ENCODE data around the gene ANKRD39. TPM values are rescaled to one million over a fixed set of nuclear protein-coding genes. Genes with fewer than 3 reads are reported as not detected.

ANKRD39 gene
- total RNA-seq, 4 donors from 2014 or later, result 5.8 to 17.3 (median 15.4) TPM

GRCh38 chr2:96859681-96860064, 1.9 kb upstream of the ANKRD39 start:
- Histone ChIP-seq H3K36me3 (peaks cover 0 to 36% (median 0%) of the 10 kb centered on the region in 3 donors), H3K9me3 (no peaks in the 10 kb centered on the region), H3K27me3 (no peaks in the 10 kb centered on the region), H3K4me3 (no peak overlapping the region), H3K4me1 (peaks cover 0 to 41% (median 7%) of the 10 kb centered on the region in 4 donors), H3K27ac (peak overlapping the region in 2 of 4 donors; percentile 84 to 93)
- no peak for TF ChIP-seq POLR2A (IDR thresholded peaks at IDR 0.05)
- TF ChIP-seq CTCF (IDR thresholded peaks at IDR 0.05), result no peak
- no peak for DNase-seq

GRCh38 chr2:96859099-96859649, 1.4 kb upstream of the ANKRD39 start:
- TF ChIP-seq CTCF (IDR thresholded peaks at IDR 0.05) (no peak), POLR2A (IDR thresholded peaks at IDR 0.05) (no peak)

GRCh38 chr2:96856776-96857666, 795 bp downstream of the ANKRD39 start:
- DNase-seq, result peak in 2 of 3 donors; percentile 68 to 71
- Histone ChIP-seq H3K4me1 (peaks cover 0 to 41% (median 7%) of the 10 kb centered on the region in 4 donors), H3K27ac (peak overlapping the region; percentile 81 to 93 (median 86)), H3K27me3 (no peaks in the 10 kb centered on the region), H3K36me3 (peaks cover 0 to 34% (median 0%) of the 10 kb centered on the region in 3 donors), H3K9me3 (no peaks in the 10 kb centered on the region), H3K4me3 (peak overlapping the region; percentile 67 to 91 (median 79))
- no peak for TF ChIP-seq POLR2A (IDR thresholded peaks at IDR 0.05)
- TF ChIP-seq CTCF (IDR thresholded peaks at IDR 0.05), result no peak

More at GRCh38 chr2:96859099-96859649, 1.4 kb upstream of the ANKRD39 start:
- Histone ChIP-seq H3K4me1 (peaks cover 0 to 41% (median 7%) of the 10 kb centered on the region in 4 donors), H3K27ac (peak overlapping the region; percentile 59 to 93 (median 82)), H3K9me3 (no peaks in the 10 kb centered on the region), H3K36me3 (peaks cover 0 to 31% (median 0%) of the 10 kb centered on the region in 3 donors), H3K27me3 (no peaks in the 10 kb centered on the region), H3K4me3 (no peak overlapping the region)
- DNase-seq, result peak in 1 of 3 donors; percentile 55

GRCh38 chr2:96853321-96853720, 4.5 kb downstream of the ANKRD39 start:
- H3K27me3 ChIP-seq, result no peaks in the 10 kb centered on the region
- peaks cover 0 to 53% (median 0%) of the 10 kb centered on the region in 3 donors for H3K36me3 ChIP-seq
- no peak overlapping the region for H3K27ac ChIP-seq
- H3K4me3 ChIP-seq, result no peak overlapping the region
- H3K4me1 ChIP-seq, result peaks cover 0 to 12% (median 5%) of the 10 kb centered on the region in 4 donors
- TF ChIP-seq CTCF (IDR thresholded peaks at IDR 0.05), result no peak
- TF ChIP-seq POLR2A (IDR thresholded peaks at IDR 0.05), result no peak
- H3K9me3 ChIP-seq, result no peaks in the 10 kb centered on the region
- no peak for DNase-seq

- TF ChIP-seq POLR2A (IDR thresholded peaks at IDR 0.05) (no peak), CTCF (IDR thresholded peaks at IDR 0.05) (no peak)
- H3K4me1 ChIP-seq, result peaks cover 0 to 12% (median 5%) of the 10 kb centered on the region in 4 donors
- H3K4me3 ChIP-seq, result no peak overlapping the region
- H3K27ac ChIP-seq, result no peak overlapping the region
- no peaks in the 10 kb centered on the region for H3K9me3 ChIP-seq
- peaks cover 0 to 59% (median 0%) of the 10 kb centered on the region in 3 donors for H3K36me3 ChIP-seq
- H3K27me3 ChIP-seq, result no peaks in the 10 kb centered on the region
- DNase-seq, result no peak
Measured at GRCh38 chr2:96852667-96853066, 5.1 kb downstream of the ANKRD39 start.

All from Peyer's patch (tissue), 4 donors.